ENCODE results near the gene TMEM86B.

GRCh38 chr19:55228403-55229031 lies at the start of gene TMEM86B:
- TF ChIP-seq CTCF (IDR thresholded peaks at IDR 0.05): no peak
- no peak for TF ChIP-seq POLR2AphosphoS5 (IDR thresholded peaks at IDR 0.05; ENCODE audit: low read depth, low read length)
- TF ChIP-seq SIN3A (IDR thresholded peaks at IDR 0.05; ENCODE audit: borderline replicate concordance, insufficient read depth, low read depth, low read length): no peak
- TF ChIP-seq REST (IDR thresholded peaks at IDR 0.05; ENCODE audit: insufficient read depth in 1 of 2, low read depth in 2 of 2, low read length in 1 of 2): no peak
- no peak for TF ChIP-seq TCF7L2 (IDR thresholded peaks at IDR 0.05; ENCODE audit: low read depth, low read length)
